Heart left ventricle (tissue), 16 donors: Measurements from ENCODE around the gene SH3RF2. TPM values are rescaled to one million over a fixed set of nuclear protein-coding genes. Genes with fewer than 3 reads are reported as not detected.
A peak's percentile ranks its signal among the peaks of the same experiment; 100 is the strongest.

Experiments
- ATAC-seq, 4 donors: fragments of 200-7000 bp; cut with Tn5 transposase; one replicate each; pipeline ENCODE4 v1.9.1; 2020 to 2022; ENCODE audit warnings: moderate library complexity in 4 of 4, mild to moderate bottlenecking in 3 of 4, moderate number of reproducible peaks in 1 of 4
- DNase-seq, 5 donors: peaks; one replicate each; pipeline ENCODE4 v3.0.0-alpha.2; 2020
- H3K27ac ChIP-seq, 12 donors: fragments of 200-600 bp; sonication (generic) in 4 of 12; one replicate each; pipeline versions ENCODE4 v1.5.0 to v1.8.0; 2016 to 2022; ENCODE audit warnings: mild to moderate bottlenecking in 2 of 12
- H3K27me3 ChIP-seq, 9 donors: fragments of 200-600 bp; sonication (generic) in 2 of 9; one replicate each; pipeline versions ENCODE4 v1.5.1 to v1.8.0; 2016 to 2022; ENCODE audit warnings: mild to moderate bottlenecking in 3 of 9
- H3K36me3 ChIP-seq, 9 donors: fragments of 200-600 bp; sonication (generic) in 2 of 9; one replicate each; pipeline versions ENCODE4 v1.5.0 to v1.8.0; 2018 to 2022; ENCODE audit warnings: mild to moderate bottlenecking in 2 of 9
- H3K4me1 ChIP-seq, 12 donors: fragments of 200-600 bp; sonication (generic) in 4 of 12; one replicate each; pipeline versions ENCODE4 v1.5.0 to v1.8.0; 2016 to 2022; ENCODE audit warnings: mild to moderate bottlenecking in 3 of 12
- H3K4me3 ChIP-seq, 12 donors: fragments of 200-600 bp; sonication (generic) in 4 of 12; one replicate each; pipeline versions ENCODE4 v1.5.0 to v1.8.0; 2017 to 2022; ENCODE audit warnings: mild to moderate bottlenecking in 9 of 12, moderate library complexity in 4 of 12
- H3K9me3 ChIP-seq, 12 donors: fragments of 200-600 bp; sonication (generic) in 4 of 12; one replicate each; pipeline versions ENCODE4 v1.5.0 to v1.8.0; 2016 to 2022; ENCODE audit warnings: mild to moderate bottlenecking in 1 of 12
- POLR2A ChIP-seq, 2 donors: fragments of 450-650 bp; IDR thresholded peaks; one replicate each; pipeline ENCODE4 v1.6.1; 2017; ENCODE audit warnings: antibody characterized with exemption in 2 of 2, mild to moderate bottlenecking in 2 of 2, moderate library complexity in 2 of 2
- WGBS, 4 donors: extraction: QIAGEN DNeasy Blood & Tissue Kit in 2 of 4; methylation state at CpG; one replicate each; pipeline versions ENCODE4 v1.1.5 to v1.1.7; 2013 to 2018; 5-methylcytosine and 5-hydroxymethylcytosine counted together
- intact Hi-C, 10 donors: fragments of 100-400 bp; cut with DNase I; formaldehyde crosslinking; loops; one replicate each; pipeline versions ENCODE4 v1.11.1 to v1.14.2; 2022
- polyA plus RNA-seq, 2 donors: library from polyadenylated mRNA; stranded (reverse); fragments of 200-250 nt; gene quantifications; one replicate each; pipeline ENCODE4 v1.2.3, GENCODE V29; 2013
- total RNA-seq, 9 donors: library from RNA; depleted of rRNA in 2 of 9; stranded (reverse); fragments of >200 nt in 2 of 9; fragmentation: NEBNext Ultra II Directional in 3 of 9; extraction: Animal tissue kit (Norgen Biotek cat#: 25700) in 3 of 9; gene quantifications; one replicate each; pipeline versions ENCODE4 v1.1.0 to v1.2.4, GENCODE V29; 2016 to 2023
- TF ChIP-seq, protein P1 (sequence below), 12 donors: fragments of 200-600 bp; sonication (generic) in 4 of 12; IDR thresholded peaks; one replicate each; pipeline versions ENCODE4 v1.5.0 to v1.8.0; 2018 to 2022; ENCODE audit warnings: antibody characterized with exemption in 12 of 12, mild to moderate bottlenecking in 5 of 12
- donor health status: ischemic (EF 13 %, LVEDD 7.1; RV severe dilation, severe dysfunction).
- donor health status: healthy with polysubstance abuse.
- donor health status: DM: no; HTN: yes; CAD: no.
- donor health status: DM: no; HTN: no; CAD: no.
- donor health status: ischemic (EF 25% LVEDD 6.9; RV normal size, moderate dysfunction).
- donor health status: ischemic (EF 25% LVEDD 5.7; RV mildly dilated, moderate dysfunction).
- donor health status: healthy.
- donor health status: DM: yes; HTN: yes; CAD: no.
- donor health status: ischemic (EF 35%, LVEDD 5.7; RV mildly dilated, moderate dysfunction).
- donor health status: nonischemic (EF 11% LVEDD 7.7; RV severe dilation, severe dysfunction).
- donor health status: DM: yes; HTN: yes; CAD: no.
- donor health status: PGD.
- donor health status: ischemic (EF 29% LVEDD 5.4; RV normal size, mild dysfunction).
- donor health status: nonischemic (EF 23%, LVEDD 6.1; RV moderate dilation, normal function).

The SH3RF2 gene
- total and polyA plus RNA-seq, 11 donors: 31.3 to 750 (median 180) TPM

DNA sequence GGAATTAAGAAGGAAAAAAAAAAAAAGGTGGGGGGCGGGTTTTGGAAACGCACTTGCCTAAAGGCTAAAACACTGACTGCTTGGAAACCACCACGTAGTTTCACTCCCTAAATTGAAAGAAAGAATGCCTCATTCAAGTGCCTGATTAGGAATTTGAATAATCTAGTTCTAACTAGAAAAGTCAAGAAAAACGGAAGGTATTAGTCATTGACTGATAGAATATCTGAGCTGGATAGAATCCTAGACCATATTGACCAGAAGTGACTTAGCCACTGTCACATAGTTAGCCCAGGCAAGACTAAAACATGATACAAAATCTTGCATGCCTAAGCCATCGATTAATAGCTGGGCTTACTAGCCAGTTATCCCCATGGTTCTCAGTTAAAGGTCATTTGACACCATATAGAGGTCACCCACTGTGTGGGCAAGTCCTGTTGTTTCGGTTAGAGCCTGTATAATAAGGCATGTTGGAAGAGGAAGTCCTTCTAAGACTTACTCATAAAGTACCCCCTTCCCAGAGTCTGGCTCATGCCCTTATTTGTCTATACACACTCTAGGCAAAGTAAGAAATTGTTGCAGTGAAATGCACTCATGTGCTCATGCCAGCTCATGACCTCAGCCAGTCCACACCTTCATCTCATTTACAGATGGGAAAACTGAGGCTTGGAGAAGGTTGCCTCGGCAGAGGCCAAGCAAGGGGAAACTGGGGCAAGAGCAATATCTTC, 40.2 kb downstream of the SH3RF2 start:
- intact Hi-C loops: no loop called here
- DNase-seq: no peak
- no peak overlapping the region for H3K4me3 ChIP-seq
- 75 to 80% (median 79%) methylated on average over 7 of the region's 7 CpGs for WGBS, 4 donors
- no peak for ATAC-seq
- TF ChIP-seq, protein P1, sequence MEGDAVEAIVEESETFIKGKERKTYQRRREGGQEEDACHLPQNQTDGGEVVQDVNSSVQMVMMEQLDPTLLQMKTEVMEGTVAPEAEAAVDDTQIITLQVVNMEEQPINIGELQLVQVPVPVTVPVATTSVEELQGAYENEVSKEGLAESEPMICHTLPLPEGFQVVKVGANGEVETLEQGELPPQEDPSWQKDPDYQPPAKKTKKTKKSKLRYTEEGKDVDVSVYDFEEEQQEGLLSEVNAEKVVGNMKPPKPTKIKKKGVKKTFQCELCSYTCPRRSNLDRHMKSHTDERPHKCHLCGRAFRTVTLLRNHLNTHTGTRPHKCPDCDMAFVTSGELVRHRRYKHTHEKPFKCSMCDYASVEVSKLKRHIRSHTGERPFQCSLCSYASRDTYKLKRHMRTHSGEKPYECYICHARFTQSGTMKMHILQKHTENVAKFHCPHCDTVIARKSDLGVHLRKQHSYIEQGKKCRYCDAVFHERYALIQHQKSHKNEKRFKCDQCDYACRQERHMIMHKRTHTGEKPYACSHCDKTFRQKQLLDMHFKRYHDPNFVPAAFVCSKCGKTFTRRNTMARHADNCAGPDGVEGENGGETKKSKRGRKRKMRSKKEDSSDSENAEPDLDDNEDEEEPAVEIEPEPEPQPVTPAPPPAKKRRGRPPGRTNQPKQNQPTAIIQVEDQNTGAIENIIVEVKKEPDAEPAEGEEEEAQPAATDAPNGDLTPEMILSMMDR (IDR thresholded peaks at IDR 0.05): no peak
- TF ChIP-seq POLR2A (IDR thresholded peaks at IDR 0.05): no peak
- no peaks in the 10 kb centered on the region for H3K36me3 ChIP-seq
- H3K27ac ChIP-seq: no peak overlapping the region
- no peaks in the 10 kb centered on the region for H3K27me3 ChIP-seq
- H3K4me1 ChIP-seq: peaks cover 0 to 43% (median 22%) of the 10 kb centered on the region in 12 donors
- H3K9me3 ChIP-seq: peaks cover 0 to 6% (median 0%) of the 10 kb centered on the region in 12 donors

DNA sequence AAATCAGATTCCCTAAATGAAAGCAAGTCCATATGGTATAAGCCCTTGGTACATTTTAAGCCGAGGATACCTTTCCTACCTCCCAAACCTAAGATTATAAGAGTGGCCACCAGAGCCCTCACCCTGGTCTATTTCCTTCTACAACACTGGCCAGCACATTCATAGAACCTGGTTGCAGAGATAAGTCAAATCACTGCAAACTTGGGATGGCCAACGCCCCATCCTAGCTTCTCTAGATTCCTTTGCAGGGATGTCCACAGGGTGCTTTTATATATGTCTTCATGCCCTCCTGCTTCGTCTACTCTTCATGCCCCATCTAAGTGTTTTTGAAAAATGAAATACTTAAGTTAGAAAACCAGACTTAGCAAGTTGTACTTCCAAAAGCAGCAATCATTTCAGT, 41.8 kb downstream of the SH3RF2 start:
- no peaks in the 10 kb centered on the region for H3K27me3 ChIP-seq
- WGBS, 4 donors: 56 to 75% (median 71%) methylated on average over 3 of the region's 3 CpGs
- peak overlapping the region in 5 of 12 donors; percentile 8 to 73 (median 32) for H3K27ac ChIP-seq
- no peak overlapping the region for H3K4me3 ChIP-seq
- H3K4me1 ChIP-seq: peaks cover 0 to 51% (median 24%) of the 10 kb centered on the region in 12 donors
- peaks cover 0 to 6% (median 0%) of the 10 kb centered on the region in 12 donors for H3K9me3 ChIP-seq
- ATAC-seq (no peak), DNase-seq (no peak)
- TF ChIP-seq, protein P1 (IDR thresholded peaks at IDR 0.05): no peak
- H3K36me3 ChIP-seq: no peaks in the 10 kb centered on the region
- intact Hi-C loops: no loop called here

DNA sequence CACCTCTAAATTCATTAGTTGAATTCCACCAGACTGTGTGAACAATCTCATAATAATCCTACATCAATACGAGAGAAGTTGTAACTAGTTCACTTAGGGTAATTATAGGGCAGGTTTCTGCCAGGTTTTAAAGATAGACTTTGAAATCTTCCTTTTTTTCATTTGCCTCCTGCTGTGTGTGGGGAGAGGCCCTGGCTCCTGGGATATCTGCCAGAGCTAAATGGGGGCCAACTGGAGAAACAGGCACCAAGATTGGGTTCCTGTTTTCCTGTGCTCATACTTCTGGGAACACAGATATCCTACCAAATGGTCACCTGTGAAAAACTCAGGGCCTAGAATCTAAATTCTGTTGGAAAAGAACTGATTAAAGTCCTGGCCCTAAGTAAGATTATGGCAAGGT, 42.3 kb downstream of the SH3RF2 start:
- intact Hi-C loops: no loop called here
- DNase-seq: peak in 3 of 5 donors; percentile 23 to 36 (median 29)
- Histone ChIP-seq H3K27me3 (no peaks in the 10 kb centered on the region), H3K27ac (peak overlapping the region in 11 of 12 donors; percentile 3 to 73 (median 29)), H3K9me3 (peaks cover 0 to 6% (median 0%) of the 10 kb centered on the region in 12 donors), H3K36me3 (no peaks in the 10 kb centered on the region), H3K4me3 (no peak overlapping the region), H3K4me1 (peaks cover 0 to 56% (median 25%) of the 10 kb centered on the region in 12 donors)
- TF ChIP-seq, protein P1 (IDR thresholded peaks at IDR 0.05): no peak
- no peak for TF ChIP-seq POLR2A (IDR thresholded peaks at IDR 0.05)
- peak; percentile 29 to 60 (median 53) for ATAC-seq
- WGBS, 4 donors: 19 to 31% (median 25%) methylated on average over 1 of the region's 1 CpG

DNA sequence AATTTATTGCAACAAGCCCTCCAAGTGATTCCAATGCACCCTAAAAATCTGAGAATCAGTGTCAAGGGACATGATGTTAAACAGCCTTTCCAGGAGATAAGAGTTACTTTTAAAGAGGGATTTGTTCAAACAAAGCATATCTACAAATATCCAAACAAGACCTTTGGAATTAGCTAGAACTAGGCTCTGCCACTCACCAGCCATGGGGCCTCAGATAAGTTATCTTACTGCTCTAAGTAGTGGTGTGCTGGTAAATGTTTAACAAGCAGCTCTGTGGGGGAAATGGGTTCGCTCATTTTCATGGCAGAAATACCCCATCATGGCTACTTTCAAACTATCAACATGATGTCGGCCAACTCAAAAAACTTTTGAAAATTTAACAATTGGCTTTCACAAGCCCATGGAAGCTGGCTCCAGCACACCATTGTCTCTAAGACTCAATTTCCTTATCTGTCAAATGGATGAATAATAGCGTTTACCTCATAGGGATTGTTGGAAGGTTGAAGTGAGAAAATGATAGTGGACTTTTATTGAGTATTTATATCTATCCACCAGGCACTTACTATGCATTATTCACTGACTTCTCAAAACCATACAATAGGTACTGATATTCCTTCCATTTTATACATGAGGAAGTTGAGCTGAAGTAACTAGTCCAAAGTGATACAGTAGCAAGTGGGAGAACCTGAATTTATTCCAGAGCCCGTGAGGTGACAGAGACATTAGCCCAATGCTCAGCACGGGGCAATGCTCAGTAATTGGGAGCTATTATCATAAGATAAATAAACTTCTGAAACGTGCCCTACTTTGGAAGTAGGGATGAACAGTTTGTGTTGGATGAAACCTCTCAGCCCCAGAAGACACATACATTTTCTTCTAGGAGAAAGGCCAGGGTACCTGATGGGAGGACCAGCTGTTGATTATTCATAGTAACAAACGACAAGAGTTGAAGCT, 43.2 kb downstream of the SH3RF2 start:
- ATAC-seq: peak; percentile 38 to 58 (median 43)
- no peaks in the 10 kb centered on the region for H3K9me3 ChIP-seq

More for the DNA sequence above, 43.2 kb downstream of the SH3RF2 start:
- Histone ChIP-seq H3K27me3 (no peaks in the 10 kb centered on the region), H3K4me3 (no peak overlapping the region), H3K27ac (peak overlapping the region in 10 of 12 donors; percentile 8 to 73 (median 30)), H3K36me3 (no peaks in the 10 kb centered on the region), H3K4me1 (peaks cover 0 to 58% (median 28%) of the 10 kb centered on the region in 12 donors)
- no peak for DNase-seq
- 42 to 48% (median 46%) methylated on average over 7 of the region's 7 CpGs for WGBS, 4 donors
- TF ChIP-seq POLR2A (IDR thresholded peaks at IDR 0.05): no peak
- TF ChIP-seq, protein P1 (IDR thresholded peaks at IDR 0.05): no peak
- intact Hi-C loops: loop anchor here in 2 of 10 donors (5.0 kb wide), 1 partner anchor 42 kb away; the partner anchor contains the start of gene SH3RF2 (in 2 of the 2)
